ENCODE data around the gene FBXO9. TPM values are rescaled to one million over a fixed set of nuclear protein-coding genes. Genes with fewer than 3 reads are reported as not detected.

Gene FBXO9
- 112 TPM for polyA plus RNA-seq (ENCODE audit: insufficient read length)
- long read RNA-seq, donor 1, partial matches to known transcripts = 8 of 16 reads
- long read RNA-seq, donor 1, other reads (novel, unspliced or antisense) = 6 of 16 reads
- long read RNA-seq, donor 2, partial matches to known transcripts = 0 of 14 reads
- long read RNA-seq, donor 2, other reads (novel, unspliced or antisense) = 14 of 14 reads
- long read RNA-seq, donor 3 = 0 reads
- long read RNA-seq, donor 4 = 0 reads
- long read RNA-seq, donor 5, partial matches to known transcripts = 0 of 17 reads
- long read RNA-seq, donor 5, other reads (novel, unspliced or antisense) = 17 of 17 reads
- long read RNA-seq, donor 6, partial matches to known transcripts = 6 of 20 reads
- long read RNA-seq, donor 6, other reads (novel, unspliced or antisense) = 14 of 20 reads
- long read RNA-seq, donor 7, partial matches to known transcripts = 12 of 27 reads
- long read RNA-seq, donor 7, other reads (novel, unspliced or antisense) = 15 of 27 reads
- long read RNA-seq, donor 8 = 0 reads

GRCh38 chr6:53065266-53066076 lies at the start of gene FBXO9:
TSS of gene FBXO9 (plus strand) at chr6:53065404. CDS start at chr6:53065790, 386 bp downstream.
- no peak for DNase-seq

- no peak for DNase-seq
Observed at GRCh38 chr6:53015486-53015885, 49.7 kb upstream of the FBXO9 start.

GRCh38 chr6:53018446-53018845 lies 46.8 kb upstream of the FBXO9 start:
- DNase-seq = no peak

DNA sequence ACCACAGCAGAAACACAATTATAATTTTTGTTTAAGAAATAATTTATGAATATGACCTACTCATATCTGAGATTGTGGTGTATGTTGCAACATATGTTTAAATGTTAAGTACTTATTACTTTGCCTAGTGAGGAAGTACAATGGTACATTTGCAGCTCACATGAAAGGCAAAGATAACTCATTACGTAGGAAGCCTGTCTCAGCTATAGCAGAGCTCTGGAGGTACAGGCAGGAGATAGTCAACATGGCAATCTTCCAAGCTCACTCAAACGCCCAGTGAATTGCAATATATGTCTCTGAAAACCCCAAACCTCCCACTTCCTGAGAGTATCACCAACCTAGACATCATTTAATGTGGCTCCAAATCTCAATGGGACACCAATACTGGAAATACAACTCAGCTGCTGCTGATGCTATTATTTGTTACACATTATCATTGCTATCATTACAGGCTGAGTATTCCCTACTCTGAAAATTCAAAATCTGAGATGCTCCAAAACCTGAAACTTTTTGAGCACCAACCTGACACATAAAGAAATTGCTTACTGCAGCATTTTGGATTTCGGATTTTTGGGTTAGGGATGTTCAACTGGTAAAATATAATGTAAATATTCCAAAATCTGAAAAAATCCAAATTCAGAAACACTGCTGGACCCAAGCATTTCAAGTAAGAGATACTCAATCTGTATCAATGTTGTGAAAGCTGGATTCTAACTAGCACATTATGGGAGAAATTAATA lies 45.0 kb upstream of the FBXO9 start:
- DNase-seq = no peak

DNA sequence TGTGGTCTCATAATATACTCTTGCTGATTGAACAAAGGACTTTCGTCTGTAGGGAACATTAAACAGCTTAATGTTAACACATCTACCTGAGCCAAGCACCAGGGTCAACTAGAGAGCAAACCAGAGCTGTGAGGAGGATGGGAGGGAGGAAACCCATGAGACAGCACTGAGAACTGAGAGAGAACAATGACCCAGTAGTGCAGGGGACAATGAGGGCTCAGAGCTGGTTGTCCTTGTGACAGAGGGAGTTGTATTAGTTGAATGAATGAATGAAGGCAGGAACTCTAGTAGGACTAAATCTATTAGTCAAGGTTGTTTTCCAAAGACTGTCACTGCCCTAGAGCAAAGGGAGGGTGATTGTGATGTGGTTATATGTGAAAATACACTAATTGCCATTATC lies 41.9 kb upstream of the FBXO9 start:
- DNase-seq = no peak

DNA sequence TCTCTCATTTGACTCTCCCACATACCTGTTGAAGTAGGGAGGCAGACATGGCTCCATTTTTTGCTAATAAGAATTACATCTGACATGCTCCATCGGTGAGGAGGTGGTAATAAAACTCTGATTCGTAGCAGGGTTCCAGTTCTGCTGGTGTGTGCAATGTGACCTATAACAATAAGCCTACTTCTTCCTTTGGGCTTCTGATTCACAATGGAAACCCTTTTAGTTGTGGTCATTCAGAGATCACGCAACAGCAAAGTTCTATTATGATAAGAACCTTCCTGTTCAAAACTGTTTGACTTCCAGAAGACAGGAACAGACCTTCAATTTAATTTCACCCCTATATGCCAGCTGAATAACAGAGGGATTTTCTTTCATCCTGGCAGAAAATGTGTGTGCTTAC lies 38.7 kb upstream of the FBXO9 start:
- DNase-seq = no peak

DNA sequence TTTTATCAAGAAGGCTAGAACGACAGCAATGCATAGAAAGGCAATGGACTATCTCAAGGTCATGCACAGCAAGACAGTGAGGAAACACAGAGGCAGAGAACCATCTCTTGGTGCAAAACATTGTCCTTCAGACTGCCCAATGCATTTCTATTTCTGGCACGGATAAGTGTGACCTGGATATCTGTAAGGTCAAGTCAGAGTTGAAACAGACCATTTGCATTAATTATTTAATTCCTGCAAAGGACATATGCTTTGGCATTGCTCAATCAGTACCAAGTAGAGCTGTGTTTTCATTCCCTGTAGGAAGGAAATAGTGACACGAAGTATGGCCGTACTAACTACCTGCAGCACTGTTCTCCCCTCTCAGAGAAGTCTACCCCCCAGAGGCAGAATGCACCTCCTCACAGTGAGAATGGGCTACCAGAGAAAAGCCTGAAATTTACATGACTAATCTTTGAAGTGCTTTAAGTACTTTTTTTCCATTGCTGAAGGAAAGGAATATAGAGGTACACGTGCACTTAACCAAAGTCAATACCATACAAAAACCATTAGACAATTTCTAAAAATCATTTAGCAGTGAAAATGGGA lies 38.0 kb upstream of the FBXO9 start:
- DNase-seq = no peak

DNA sequence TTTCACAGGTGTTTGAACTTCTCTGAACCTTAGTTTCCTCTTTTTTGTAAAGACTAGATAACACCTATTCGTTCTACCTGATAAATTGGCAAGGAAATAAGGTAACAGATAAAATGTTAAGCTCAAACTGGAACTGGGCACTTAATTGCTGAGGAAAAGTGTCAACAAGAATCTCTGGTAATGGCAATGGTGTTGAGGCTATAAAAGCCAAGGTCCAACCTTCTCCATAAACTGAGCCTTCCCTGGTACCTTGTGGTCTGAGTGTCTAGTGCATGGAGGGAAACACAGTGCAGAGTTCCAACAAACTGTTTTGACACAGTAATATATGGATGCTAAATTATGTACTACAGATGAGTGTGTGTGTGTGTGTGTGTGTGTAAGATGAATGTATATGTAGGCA lies 36.7 kb upstream of the FBXO9 start:
- no peak for DNase-seq

DNA sequence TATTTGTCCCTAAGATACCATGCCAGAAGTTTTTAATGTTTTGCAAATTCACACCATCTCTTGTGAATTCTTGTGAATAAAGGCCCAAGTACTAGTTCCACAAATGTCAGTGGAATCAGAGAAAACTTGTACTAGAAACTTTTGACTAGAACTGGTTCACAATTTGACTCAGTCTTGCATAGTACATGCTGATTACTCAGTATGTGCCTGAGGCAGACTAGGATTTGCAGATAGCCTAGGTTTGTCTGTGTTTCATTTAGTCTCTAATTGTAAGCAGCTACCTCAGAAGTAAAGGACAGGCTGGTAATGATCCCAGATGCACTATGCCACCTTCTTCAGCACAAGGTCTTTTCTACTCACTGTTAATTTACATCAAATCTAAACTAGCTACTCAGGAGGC lies 35.9 kb upstream of the FBXO9 start:
- no peak for DNase-seq

DNA sequence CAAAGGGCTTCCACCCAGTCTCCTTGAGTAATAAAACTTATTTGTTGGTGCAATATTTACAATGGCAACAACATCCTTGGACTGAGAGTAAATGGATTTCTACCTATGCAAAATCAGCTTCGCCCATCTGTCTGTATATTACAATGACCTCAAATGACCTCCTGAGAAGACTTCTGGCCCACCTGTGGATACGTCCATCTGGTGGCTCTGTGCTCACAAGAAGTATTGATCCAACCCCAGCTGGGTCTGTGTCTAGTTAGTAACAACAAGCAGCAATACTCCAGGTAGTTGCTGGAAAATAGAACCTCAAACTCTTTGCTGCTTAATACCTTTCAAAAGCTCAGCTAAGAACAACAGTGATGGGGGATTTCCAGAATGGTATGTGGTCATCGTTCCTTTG lies 35.4 kb upstream of the FBXO9 start:
- DNase-seq = no peak

GRCh38 chr6:53031281-53031680 lies 33.9 kb upstream of the FBXO9 start:
- DNase-seq = no peak

- DNase-seq = no peak
Observed at GRCh38 chr6:53032849-53033248, 32.4 kb upstream of the FBXO9 start.

DNA sequence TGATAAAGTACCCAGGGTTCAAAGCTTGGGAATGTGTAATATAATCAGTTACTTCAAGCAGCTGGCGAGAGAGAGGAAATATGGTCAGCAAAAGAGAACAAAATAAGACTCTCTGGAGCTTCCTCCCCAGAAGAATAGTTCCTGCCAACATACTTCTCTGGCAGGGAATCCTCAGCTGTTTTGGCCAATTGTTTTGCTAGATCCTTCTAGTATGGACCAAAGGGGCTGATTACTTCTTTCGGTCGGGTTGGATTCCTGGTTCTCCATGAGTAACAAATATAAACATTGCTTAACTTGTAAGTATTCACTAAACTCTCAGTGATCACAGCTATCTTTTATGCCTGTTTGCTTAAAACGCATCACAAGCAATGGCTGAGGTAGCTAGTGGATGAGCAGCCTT lies 31.4 kb upstream of the FBXO9 start:
- DNase-seq = no peak

- no peak for DNase-seq
Observed at GRCh38 chr6:53035549-53036213, 29.5 kb upstream of the FBXO9 start.

GRCh38 chr6:53038141-53038540 lies 27.1 kb upstream of the FBXO9 start:
- no peak for DNase-seq

- no peak for DNase-seq
Observed at GRCh38 chr6:53038596-53038995, 26.6 kb upstream of the FBXO9 start.

- no peak for DNase-seq
Observed at GRCh38 chr6:53041356-53041755, 23.8 kb upstream of the FBXO9 start.

GRCh38 chr6:53042112-53042511 lies 23.1 kb upstream of the FBXO9 start:
- DNase-seq = no peak

DNA sequence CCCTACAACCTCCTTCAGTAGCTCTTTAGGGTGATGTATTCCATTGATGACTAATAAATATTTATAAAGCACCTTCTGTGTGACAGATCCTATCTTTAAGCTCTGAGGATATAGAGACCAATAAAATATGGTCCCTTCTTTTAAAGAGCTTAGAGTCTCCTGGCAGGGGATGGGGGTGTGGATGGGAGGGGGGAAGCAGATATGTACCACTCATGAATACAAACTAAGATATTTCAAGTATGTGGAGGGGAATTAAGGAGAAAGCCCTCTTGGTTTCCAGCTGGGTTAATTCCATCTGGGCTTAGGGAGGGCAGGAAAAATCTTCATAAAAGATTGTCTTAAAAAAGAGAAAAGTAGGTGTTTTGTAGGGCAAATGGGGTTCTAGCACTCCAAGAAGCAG lies 21.6 kb upstream of the FBXO9 start:
- DNase-seq = no peak

GRCh38 chr6:53044071-53044470 lies 21.1 kb upstream of the FBXO9 start:
- DNase-seq = no peak

- no peak for DNase-seq
Observed at GRCh38 chr6:53044572-53044971, 20.6 kb upstream of the FBXO9 start.
